Lower lobe of right lung (tissue), 2 donors: ENCODE data around the gene TACC2. TPM values are rescaled to one million over a fixed set of nuclear protein-coding genes. Genes with fewer than 3 reads are reported as not detected.

ENCODE experiments used
- ATAC-seq, 2 donors: fragments of 200-7000 bp; cut with Tn5 transposase; one replicate each; pipeline ENCODE4 v1.9.1; 2020 to 2022; ENCODE audit warnings: mild to moderate bottlenecking in 2 of 2, moderate library complexity in 2 of 2
- DNase-seq: peaks from one replicate; pipeline ENCODE4 v3.0.0-alpha.2; 2020
- H3K27ac ChIP-seq: fragments of 200-600 bp; one replicate; pipeline ENCODE4 v1.8.0; 2022
- H3K27me3 ChIP-seq: fragments of 200-600 bp; one replicate; pipeline ENCODE4 v1.8.0; 2022; ENCODE audit warnings: low read depth
- H3K36me3 ChIP-seq: fragments of 200-600 bp; one replicate; pipeline ENCODE4 v1.8.0; 2022; ENCODE audit warnings: mild to moderate bottlenecking
- H3K4me1 ChIP-seq: fragments of 200-600 bp; one replicate; pipeline ENCODE4 v1.8.0; 2022
- H3K4me3 ChIP-seq: fragments of 200-600 bp; one replicate; pipeline ENCODE4 v1.8.0; 2022; ENCODE audit warnings: mild to moderate bottlenecking
- H3K9me3 ChIP-seq: fragments of 200-600 bp; one replicate; pipeline ENCODE4 v1.8.0; 2022
- CTCF ChIP-seq: fragments of 200-600 bp; IDR thresholded peaks from one replicate; pipeline ENCODE4 v1.8.0; 2022; ENCODE audit warnings: antibody characterized with exemption, mild to moderate bottlenecking
- intact Hi-C: fragments of 100-400 bp; cut with DNase I; formaldehyde crosslinking; loops from one replicate; pipeline ENCODE4 v1.11.0; 2022
- total RNA-seq: library from RNA; stranded (reverse); fragmentation: NEBNext Ultra II Directional; extraction: Animal tissue kit (Norgen Biotek cat#: 25700); gene quantifications from one replicate; pipeline ENCODE4 v1.2.1, GENCODE V29; 2021
- donor health status: DM: no; HTN: yes; CAD: no; lungs with severe emphysema.

The TACC2 gene
- total RNA-seq, 1 donor from 2014 or later, result 141 TPM

- Histone ChIP-seq H3K27me3 (no peaks in the 10 kb centered on the region), H3K36me3 (no peaks in the 10 kb centered on the region), H3K27ac (no peak overlapping the region), H3K9me3 (no peaks in the 10 kb centered on the region), H3K4me1 (peaks cover 17% of the 10 kb centered on the region), H3K4me3 (no peak overlapping the region)
- DNase-seq, result no peak
- TF ChIP-seq CTCF, result no peak
- peak in 1 of 2 donors; percentile 9 for ATAC-seq
- intact Hi-C loops, result no loop called here
These were observed 55.8 kb downstream of the TACC2 start for GRCh38 chr10:122044713-122045112.

GRCh38 chr10:122045212-122045611, 56.2 kb downstream of the TACC2 start:
- H3K27ac ChIP-seq, result no peak overlapping the region
- no peaks in the 10 kb centered on the region for H3K9me3 ChIP-seq
- no peak for TF ChIP-seq CTCF
- no peaks in the 10 kb centered on the region for H3K27me3 ChIP-seq
- peaks cover 17% of the 10 kb centered on the region for H3K4me1 ChIP-seq
- ATAC-seq, result no peak
- H3K4me3 ChIP-seq, result no peak overlapping the region
- no peak for DNase-seq
- no peaks in the 10 kb centered on the region for H3K36me3 ChIP-seq
- intact Hi-C loops, result no loop called here

GRCh38 chr10:122047560-122047959, 58.6 kb downstream of the TACC2 start:
- ATAC-seq (no peak), DNase-seq (no peak)
- H3K4me3 ChIP-seq, result no peak overlapping the region
- TF ChIP-seq CTCF, result no peak
- no peak overlapping the region for H3K27ac ChIP-seq
- intact Hi-C loops, result no loop called here
- no peaks in the 10 kb centered on the region for H3K27me3 ChIP-seq
- H3K4me1 ChIP-seq, result peaks cover 29% of the 10 kb centered on the region
- H3K9me3 ChIP-seq, result no peaks in the 10 kb centered on the region
- H3K36me3 ChIP-seq, result no peaks in the 10 kb centered on the region

GRCh38 chr10:122049076-122049475, 60.1 kb downstream of the TACC2 start:
- intact Hi-C loops, result no loop called here
- Histone ChIP-seq H3K27me3 (no peaks in the 10 kb centered on the region), H3K27ac (no peak overlapping the region), H3K4me1 (peaks cover 30% of the 10 kb centered on the region), H3K9me3 (no peaks in the 10 kb centered on the region), H3K4me3 (no peak overlapping the region), H3K36me3 (no peaks in the 10 kb centered on the region)
- DNase-seq, result no peak
- ATAC-seq, result no peak
- TF ChIP-seq CTCF, result no peak

- Histone ChIP-seq H3K9me3 (no peaks in the 10 kb centered on the region), H3K36me3 (no peaks in the 10 kb centered on the region), H3K27me3 (no peaks in the 10 kb centered on the region), H3K4me1 (peaks cover 26% of the 10 kb centered on the region), H3K4me3 (no peak overlapping the region), H3K27ac (no peak overlapping the region)
- no peak for TF ChIP-seq CTCF
- no peak for ATAC-seq
- intact Hi-C loops, result no loop called here
- DNase-seq, result no peak
These were observed 61.3 kb downstream of the TACC2 start for GRCh38 chr10:122050311-122050710.

- no peak overlapping the region for H3K27ac ChIP-seq
- peaks cover 26% of the 10 kb centered on the region for H3K4me1 ChIP-seq
- no peak for TF ChIP-seq CTCF
- no peaks in the 10 kb centered on the region for H3K27me3 ChIP-seq
- DNase-seq, result no peak
- no peak for ATAC-seq
- no peaks in the 10 kb centered on the region for H3K9me3 ChIP-seq
- intact Hi-C loops, result no loop called here
- no peak overlapping the region for H3K4me3 ChIP-seq
- no peaks in the 10 kb centered on the region for H3K36me3 ChIP-seq
These were observed 61.8 kb downstream of the TACC2 start for GRCh38 chr10:122050811-122051210.
